Measurements from ENCODE around the gene NR2C1.

- TF ChIP-seq POLR2A (IDR thresholded peaks at IDR 0.05), result no peak
- TF ChIP-seq, protein P1, sequence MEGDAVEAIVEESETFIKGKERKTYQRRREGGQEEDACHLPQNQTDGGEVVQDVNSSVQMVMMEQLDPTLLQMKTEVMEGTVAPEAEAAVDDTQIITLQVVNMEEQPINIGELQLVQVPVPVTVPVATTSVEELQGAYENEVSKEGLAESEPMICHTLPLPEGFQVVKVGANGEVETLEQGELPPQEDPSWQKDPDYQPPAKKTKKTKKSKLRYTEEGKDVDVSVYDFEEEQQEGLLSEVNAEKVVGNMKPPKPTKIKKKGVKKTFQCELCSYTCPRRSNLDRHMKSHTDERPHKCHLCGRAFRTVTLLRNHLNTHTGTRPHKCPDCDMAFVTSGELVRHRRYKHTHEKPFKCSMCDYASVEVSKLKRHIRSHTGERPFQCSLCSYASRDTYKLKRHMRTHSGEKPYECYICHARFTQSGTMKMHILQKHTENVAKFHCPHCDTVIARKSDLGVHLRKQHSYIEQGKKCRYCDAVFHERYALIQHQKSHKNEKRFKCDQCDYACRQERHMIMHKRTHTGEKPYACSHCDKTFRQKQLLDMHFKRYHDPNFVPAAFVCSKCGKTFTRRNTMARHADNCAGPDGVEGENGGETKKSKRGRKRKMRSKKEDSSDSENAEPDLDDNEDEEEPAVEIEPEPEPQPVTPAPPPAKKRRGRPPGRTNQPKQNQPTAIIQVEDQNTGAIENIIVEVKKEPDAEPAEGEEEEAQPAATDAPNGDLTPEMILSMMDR (IDR thresholded peaks at IDR 0.05), result no peak
Measured at GRCh38 chr12:94972795-94973194, 100.6 kb downstream of the NR2C1 start.

All from body of pancreas (tissue), 4 donors.